Measurements from ENCODE around the gene SLC52A3.

Gene SLC52A3

DNA sequence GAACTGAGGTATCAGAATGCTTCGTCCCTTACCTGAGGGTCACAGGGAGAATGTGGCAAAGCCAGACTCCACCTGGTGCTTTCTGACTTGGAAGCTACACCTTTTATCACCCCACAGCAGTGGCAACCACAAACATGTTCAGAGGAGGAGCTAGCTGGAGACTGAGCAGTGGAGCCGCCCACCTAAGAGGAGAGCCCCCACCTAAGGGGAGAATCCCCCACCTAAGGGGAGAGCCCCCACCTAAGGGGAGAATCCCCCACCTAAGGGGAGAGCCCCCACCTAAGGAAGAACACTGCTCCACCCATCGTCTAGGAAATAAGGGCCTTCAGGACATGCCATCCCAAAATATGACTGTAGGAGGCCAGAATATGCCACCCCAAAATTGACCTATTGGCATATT is 4.0 kb downstream of the SLC52A3 start:
- DNase-seq = no peak

DNA sequence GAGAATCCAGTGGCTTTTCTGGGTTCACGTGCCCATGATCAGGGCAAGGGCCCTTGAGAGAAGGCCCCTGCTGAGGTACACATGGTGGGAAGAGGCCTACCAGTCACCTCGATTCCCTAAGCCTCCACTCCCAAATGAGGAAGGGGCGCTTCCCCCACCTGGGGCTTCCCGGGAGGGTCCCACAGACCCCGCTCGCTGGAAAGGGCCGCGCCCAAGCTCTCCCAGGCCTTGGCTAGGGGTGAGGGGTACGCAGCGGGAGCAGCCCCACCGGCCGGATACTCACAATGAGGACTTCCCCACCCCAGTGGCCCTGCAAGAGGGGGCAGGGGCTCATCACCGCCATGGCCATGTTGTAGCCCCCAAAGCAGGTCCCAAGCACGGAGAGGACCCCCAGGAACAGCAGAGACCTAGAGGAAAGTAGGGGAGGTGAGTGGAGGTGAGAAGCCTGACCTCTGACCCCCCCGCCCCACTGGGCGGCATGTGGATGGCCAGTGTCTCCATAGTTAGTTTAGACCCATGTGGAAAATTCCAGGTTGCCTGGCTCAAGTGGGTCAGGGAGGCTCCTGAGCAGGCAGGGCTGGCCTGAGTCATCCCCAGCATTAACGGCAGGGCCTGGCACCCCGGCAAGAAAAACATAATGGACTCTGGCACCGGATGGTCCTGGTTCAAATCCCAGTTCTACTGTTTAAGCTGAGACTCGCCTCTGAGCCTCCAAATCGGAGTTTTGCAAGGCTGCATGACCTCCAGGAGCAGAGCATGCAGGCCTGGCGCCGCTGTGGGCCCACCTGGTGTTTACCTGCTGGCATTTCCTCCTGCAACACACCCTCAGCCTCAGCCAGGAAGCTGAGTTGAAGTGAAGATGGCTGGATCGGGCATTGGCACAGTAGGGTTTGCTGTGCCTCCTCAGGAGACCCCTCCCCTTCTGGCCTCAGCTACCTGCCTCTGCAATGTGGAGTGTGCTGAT is 6.6 kb downstream of the SLC52A3 start:
- no peak for DNase-seq

DNA sequence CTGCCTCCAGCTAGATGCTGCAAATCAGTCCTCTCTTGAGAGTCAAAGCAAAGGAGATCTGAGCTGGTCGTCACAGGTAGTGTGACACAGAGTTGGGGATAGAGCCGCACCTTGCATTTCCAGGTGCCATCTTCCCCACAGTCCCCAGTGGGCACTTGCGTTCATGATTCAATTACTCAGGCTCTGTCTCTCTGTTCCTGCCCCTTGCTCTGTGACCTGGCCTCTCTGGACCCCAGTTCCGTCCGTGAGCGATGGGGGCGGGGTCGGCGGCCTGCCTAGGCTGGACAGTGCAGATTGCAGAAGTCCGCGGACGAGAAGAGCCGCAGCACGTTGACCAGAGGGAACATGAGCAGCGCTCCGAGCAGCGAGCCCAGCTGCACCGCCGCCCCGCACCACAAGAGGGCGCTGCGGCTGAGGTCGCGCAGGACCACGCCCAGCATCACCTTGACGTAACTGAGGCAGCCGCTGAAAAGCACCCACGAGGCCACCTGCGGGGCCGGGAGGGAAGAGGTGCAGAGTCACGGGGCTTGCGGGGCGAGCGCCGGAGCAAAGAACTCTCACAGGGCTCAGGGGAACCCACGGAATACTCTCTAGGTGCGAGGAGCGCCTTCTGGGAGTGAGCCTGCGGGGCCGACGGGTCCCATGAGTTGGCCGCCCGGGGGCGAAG is 7.4 kb downstream of the SLC52A3 start:
- no peak for DNase-seq

DNA sequence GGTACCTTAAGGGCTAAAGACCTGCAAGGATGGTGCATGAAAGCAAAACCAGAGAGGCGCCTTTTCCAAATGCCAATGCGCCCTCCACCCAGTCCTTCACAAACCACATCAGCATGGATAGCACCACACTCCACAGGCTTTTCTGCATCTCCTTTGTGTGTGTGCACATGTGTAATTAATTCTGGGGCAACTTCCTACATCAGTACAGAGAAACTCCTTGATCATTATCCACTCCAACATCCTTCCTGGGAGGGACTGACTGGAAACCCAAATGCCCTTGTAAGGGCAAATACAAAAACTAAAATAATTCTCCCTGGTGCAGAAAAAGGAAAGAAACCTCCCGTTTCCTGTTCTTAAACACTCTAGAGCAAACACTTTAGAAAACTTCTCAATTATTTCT is 10.8 kb downstream of the SLC52A3 start:
- DNase-seq = no peak

DNA sequence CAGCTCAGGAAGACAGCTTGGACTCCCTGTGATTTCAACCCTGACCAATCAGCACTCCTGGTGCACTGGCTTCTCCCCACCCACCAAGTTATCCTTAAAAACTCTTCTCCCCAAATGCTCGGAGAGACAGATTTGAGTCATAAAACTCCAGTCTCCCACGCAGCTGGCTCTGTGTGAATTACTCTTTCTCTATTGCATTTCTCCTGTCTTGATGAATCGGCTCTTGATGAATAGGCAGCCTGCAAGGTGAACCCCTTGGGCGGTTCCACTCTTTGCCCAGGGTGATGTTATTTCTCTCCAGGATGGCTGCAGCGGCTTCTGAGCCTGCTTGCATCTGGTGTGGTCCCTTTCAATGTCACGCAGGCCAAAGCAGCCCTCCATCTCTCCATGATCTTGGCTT is 12.4 kb downstream of the SLC52A3 start:
- DNase-seq = no peak

DNA sequence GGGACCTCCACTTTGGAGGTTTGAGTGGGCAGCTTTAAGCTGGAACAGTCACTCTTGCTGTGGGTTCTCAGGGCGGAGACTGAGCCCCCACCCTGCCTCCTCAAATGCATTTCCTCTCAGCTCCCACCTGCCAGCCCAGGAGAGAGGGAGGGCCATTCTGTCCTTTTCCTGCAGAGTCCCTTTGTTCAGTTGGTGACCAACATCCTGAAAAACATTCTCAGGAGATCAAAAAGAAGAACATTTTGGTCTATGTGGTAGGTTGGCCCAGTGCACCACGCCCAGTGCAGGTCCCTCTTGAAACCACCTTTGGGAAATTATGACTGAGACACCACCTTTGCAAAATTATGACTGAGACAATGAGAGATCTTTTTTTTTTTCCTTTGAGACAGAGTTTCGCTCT is 13.4 kb downstream of the SLC52A3 start:
- no peak for DNase-seq

DNA sequence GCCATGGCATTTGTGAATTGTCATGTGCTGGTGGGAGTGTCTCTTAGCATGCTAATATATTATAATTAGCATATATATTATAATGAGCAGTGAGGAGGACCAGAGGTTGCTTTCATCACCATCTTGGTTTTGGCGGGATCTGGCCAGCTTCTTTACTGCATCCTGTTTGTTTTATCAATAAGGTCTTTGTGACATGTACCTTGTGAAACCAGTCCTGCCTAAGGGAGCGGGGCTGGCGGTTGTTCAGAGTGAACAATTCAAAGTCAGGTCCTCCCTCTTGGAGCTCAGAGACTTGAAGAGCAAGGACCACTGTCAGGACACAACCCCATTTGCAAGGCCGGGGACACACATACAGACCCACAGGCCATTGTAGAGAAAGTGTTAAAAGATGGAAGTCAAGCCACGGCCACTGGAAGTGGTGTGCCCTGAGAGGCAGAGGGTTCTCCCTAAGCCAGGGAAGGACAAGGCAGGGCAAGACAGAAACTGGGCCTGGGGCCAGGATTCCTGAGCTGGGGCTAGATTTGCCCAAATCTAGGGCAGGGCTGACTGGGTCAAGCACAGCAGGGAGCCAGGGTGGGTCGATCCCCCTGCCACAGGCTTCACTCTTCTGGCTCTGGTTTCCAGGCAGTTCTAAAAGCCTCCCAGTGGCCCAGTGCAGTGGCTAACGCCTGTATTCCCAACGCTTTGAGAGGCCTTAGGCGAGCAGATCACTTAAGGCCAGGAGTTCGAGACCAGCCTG is 14.2 kb downstream of the SLC52A3 start:
- DNase-seq = no peak

DNA sequence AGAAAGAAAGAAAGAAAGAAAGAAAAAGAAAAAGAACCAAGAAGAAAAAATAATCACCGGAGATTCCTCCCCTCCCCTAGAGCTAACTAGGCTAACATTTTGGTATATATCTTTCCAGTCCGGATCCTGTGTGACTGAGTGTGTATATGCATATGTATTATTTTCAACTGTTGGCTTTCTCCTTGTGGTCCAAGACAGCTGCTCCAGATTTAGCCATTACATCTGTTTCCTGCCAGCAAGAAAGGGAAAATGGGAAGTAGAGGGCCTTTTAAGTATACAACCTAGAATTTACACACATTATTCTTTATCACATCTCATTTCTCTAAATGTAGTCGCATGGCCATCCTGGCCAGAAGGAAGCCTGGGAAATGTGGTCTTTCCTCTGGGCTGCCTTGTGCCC is 15.2 kb downstream of the SLC52A3 start:
- DNase-seq = no peak

DNA sequence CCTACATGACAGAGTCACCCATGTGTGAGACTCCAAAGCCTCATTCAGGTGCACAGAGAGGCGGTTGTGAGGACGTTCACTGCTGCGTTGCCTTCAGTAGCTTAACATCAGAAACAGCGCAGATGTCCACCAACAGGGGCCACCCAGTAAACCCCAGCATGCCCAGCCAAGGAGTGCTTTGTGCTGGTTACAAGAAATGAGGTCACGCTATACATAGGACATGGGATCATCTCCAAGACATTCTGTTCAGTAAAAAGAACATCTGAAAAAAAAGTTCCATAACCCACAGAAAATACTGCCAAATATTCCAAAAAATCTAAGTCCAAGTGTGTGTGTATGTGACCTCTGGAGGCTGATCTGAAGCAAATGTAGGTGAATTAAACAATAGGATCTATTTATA is 16.0 kb downstream of the SLC52A3 start:
- no peak for DNase-seq

DNA sequence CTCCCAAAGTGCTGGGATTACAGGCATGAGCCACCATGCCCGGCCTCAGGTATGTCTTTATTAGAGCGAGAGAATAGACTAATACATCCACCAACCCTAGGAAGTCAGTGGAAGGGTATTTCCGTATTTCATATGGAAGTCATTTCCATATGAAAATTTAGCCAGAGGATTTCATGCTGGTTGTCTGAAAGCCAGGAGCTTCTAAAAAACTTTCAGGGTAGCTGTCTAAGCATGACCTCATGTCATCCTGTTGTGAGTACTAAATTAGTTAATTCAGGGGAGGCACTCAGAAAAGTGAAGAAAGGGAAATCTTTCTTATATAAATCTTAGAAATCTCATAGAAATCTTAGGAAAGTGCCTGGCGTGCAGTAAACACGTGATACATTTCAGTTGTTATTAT is 16.5 kb downstream of the SLC52A3 start:
- no peak for DNase-seq

DNA sequence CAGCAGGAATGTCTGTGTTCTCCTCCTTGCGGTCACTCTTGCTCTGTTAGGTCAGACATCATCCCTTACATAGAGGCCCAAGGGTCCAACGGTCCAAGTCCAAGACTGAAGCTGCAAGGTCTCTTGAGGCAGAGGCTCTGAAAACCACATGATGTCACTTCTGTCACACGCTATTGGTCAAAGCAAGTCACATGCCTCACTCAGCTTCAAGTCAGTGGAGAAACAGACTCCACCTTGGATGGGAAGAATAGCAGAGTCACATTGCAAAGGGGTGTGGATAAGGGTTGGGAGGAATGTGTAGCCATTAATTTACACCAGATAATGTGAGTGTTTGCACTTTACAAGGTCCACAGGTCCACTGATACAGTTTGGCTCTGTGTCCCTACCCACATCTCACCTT is 17.5 kb downstream of the SLC52A3 start:
- DNase-seq = no peak

DNA sequence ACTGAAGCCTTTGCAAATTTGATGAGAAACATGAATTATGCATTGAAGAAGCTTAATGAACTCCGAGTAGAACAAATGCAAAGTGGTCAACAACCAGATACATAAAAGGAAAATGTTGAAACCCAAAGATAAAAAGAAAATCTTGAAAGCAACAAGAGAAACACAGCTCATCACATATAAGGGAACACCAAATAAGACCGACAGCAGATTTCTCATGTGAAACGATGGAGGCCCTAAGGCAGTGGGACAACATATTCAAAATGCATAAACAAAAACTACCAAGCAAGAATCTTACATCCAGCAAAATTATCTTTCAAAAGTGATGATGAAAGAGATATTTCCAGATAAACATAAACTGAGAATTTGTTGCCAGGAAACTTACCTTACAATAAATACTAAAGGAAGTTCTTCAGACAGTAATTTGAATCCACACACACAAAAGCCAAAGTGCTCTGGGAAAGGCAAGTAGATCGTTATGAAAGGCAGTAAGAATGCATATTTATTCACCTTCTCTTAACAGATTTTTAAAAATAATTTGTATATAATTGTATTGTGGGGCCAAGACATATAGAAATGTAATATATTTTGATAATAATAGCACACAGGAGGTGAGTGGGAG is 22.5 kb downstream of the SLC52A3 start:
- DNase-seq = no peak

DNA sequence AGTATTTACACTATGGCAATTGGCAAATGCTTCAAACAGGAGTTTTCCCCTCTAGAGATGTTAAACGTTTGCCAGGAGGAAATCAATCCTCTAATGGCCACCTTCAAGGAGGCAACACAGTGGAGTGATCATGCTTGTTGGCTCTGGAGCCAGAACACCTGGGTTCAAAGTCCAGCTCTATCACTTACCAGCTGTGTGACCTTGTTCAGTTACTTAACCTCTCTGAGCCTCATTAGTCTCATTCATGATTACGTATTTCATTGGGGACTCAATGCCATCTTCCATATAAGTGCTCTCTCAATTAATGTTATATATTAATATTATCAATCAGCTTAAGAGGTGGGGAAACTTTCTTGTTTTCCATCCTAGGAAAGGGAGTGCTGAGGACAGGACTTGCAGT is 26.1 kb downstream of the SLC52A3 start:
- no peak for DNase-seq

DNA sequence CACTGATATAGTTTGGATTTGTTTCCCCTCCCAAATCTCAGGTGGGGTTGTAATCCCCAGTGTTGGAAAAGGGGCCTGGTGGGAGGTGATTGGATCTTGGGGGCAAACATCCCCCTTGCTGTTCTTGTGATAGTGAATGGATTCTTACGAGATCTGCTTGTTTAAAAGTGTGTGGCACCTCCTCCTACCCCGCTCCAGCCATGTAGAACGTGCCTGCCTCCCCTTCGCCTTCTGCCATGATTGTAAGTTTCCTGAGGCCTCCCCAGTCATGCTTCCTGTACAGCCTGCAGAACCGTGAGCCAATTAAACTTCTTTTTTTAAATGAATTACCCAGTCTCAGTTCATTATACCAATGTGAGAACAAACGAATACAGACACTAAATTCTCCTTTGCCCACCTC is 26.7 kb downstream of the SLC52A3 start:
- no peak for DNase-seq

DNA sequence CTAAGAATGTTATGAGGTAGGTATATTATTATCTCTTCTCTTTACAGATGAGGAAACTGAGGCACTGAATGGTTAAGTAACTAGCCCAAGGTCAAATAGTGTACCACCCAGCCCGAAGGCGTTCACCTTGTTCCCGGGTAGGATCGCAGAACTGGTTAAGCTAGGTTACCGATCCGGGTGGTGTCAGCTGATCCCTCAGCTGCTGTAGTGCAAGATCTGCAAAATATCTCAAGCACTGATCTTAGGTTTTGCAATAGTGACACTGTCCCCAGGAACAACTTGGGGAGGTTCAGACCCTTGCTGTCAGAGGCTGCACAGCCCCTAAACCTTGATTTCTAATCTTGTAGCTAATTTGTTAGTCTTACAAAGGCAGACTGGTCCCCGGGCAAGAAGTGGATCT is 28.1 kb downstream of the SLC52A3 start:
- DNase-seq = no peak

DNA sequence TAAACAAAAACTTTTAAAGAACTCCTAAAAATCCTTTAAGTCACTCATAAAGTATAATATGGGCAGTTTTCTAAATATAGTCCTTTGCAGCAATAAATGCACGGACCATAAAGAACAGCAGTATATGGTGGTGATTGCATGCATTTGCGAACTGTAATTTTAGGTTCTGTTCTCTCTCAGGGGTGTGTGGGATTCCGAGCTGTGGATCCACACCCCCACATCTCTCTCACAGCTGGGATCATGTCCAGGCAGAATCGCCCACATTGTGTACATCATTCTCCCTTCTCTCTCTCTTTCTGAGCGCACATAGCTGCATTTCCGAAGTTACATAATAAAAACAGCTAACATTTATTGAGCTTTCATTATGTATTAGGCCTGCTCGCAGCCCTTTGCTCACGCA is 28.6 kb downstream of the SLC52A3 start:
- no peak for DNase-seq

DNA sequence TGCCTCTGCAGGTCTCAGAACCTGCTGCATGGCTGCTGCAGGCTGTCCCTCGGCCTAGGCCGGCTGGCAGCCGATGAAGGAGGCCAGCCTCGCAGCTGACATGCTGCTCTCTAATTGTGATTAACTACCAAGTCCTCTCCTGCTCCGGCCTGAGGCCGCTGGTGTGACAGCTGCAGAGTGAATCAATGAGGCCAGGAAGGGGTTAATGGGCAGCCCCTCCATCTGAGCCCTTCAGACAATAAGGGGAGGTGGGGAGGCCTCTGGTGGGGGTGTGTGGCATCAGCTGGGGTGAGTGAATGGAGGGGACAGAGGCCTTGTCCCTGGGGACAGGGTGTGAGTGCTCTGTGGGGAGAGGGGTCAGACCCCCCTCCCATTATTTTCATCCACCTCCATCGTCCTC is 34.4 kb downstream of the SLC52A3 start:
- no peak for DNase-seq

DNA sequence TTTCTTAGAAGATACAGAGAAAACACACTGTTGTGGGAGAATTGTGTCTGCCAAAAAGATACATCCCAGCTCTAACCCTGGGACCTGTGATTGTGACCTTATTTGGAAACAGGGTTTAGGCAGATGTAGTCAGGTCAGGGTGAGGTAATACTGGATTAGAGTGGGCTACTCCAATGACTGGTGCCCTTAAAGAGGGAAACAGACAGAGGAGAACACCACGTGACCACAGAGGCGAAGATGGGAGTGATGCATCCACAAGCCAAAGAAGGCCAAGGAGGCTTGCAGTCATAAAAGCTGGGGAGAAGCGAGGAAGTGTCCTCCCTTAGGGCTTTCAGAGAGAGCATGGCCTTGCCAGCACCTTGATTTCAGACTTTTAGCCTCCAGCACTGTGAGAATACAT is 35.6 kb downstream of the SLC52A3 start:
- DNase-seq = no peak

DNA sequence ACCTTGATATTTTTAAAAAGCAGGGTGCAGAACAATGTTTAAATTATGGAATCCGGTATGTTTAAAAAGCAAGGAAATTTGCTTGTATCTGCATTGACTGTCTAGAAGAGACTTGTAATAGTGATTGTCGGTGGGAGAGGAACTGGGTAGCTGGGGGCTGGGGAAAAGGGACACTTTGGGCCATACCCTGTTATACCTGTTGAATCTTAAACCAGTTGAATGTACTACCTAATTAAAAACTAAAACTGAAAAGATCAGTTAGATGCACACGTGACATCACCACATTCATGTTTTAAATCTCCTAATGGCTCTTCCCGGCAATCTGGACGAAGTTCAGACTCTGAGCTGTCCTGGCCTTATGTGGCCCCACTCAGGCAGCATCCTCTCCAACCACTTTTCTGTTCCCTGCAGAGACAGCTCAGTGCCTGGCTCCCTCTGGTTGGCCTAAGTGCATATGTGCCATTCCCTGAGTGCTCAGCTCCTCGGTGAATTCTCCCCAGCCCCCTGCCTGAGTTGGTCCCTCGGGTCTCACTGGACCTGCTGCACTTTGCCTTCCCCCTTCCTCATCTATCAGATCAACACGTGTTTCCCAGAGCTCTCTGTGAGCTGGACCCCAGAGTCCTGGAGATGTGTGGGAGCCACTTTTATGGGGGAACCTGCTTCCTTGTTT is 36.3 kb downstream of the SLC52A3 start:
- DNase-seq = no peak

DNA sequence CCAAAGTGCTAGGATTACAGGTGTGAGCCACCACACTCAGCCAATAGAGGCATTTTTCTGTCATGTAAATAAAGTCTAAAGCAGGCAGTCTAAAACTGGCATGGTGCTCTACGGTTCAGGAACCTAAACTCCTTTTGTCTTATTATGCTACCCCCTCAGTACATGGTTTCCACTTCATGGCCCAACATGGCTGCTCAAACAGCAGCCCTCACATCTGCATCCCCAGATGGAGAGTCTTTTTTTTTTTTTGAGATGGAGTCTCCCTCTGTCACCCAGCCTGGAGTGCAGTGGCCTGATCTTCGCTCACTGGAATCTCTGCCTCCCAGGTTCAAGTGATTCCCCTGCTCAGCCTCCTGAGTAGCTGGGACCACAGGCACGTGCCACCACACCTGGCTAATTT is 38.3 kb downstream of the SLC52A3 start:
- DNase-seq = no peak

DNA sequence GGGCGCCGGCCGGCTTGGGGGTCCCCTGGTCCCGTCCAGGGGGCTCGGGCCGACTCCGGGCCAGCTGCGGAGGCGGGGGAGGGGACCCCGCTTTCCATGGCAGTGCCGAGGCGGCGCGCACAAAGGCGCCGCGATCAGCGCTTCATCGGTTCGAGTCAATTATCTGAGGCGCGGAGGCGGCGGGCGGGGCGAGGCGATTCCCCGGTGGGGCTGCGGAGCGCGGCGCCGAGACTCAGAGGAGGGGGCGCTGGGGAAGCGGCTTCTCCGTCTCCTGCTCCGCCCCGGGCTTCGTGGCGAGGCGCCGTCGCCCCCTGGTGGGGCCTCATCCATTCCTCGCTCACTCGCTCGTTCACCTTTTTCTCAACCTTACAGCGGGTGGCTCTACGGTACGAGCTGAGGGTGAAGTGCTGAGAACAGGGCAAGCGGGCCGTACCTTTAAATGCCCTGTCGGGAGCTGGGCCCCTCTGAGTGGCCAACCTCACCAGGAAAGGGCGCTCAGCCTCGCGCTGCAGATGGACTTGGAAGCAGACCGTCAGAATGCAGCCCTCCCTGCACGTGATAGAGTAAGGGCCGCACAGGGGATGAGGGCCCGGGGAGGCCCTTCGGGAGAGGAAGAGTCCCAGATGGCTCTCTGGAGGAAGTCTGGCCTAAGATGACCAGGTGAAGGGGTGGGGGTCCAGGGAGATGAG is 39.9 kb downstream of the SLC52A3 start:
- DNase-seq = no peak

DNA sequence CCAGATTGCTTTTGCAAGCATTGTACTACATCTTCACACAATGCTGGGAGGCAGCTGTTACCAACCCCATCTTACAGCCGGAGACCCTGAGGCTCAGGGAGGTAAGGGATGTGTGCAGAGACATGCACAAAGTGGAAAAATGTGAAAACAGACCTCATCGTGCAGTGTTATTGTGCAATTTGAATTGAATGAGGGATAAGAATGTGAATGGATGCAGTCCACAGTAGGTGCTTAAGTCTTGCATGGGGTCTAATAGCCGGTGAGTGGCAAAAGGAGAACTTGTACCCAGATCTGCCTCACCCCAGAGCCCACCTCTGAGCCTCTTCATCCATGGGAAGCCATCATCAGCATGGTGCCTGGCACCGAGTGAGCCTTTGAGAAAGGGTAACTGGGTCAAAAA is 42.1 kb downstream of the SLC52A3 start:
- DNase-seq = no peak
